ENCODE data around the gene CDH4.
"Not testable (repeated sequence)": the region's sequence is repeated elsewhere in the genome, so short reads cannot be mapped to it uniquely, and the experiment has no call there.

The CDH4 gene

DNA sequence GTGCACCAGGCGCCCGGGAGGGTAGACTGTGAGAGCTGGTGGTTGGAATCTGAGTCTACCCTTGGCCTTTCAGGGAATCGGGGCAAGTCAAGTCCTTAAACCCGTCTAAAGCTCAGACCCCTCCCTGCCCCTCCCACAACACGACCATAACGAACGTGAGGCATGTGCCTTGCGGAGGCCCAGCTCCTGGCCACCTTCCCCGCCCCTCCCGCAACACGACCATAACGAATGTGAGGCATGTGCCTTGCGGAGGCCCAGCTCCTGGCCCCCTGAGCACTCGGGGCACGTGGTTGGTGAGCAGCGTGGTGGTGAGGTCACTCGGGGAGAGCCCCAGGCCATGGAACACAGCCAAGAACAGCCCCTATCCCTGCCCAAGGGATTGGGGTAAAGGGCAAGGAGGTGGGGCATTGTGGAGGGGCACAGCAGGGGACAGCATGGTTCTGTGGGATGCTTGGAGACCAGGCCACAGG is 681.5 kb downstream of the CDH4 start:
- DNase-seq = no peak

DNA sequence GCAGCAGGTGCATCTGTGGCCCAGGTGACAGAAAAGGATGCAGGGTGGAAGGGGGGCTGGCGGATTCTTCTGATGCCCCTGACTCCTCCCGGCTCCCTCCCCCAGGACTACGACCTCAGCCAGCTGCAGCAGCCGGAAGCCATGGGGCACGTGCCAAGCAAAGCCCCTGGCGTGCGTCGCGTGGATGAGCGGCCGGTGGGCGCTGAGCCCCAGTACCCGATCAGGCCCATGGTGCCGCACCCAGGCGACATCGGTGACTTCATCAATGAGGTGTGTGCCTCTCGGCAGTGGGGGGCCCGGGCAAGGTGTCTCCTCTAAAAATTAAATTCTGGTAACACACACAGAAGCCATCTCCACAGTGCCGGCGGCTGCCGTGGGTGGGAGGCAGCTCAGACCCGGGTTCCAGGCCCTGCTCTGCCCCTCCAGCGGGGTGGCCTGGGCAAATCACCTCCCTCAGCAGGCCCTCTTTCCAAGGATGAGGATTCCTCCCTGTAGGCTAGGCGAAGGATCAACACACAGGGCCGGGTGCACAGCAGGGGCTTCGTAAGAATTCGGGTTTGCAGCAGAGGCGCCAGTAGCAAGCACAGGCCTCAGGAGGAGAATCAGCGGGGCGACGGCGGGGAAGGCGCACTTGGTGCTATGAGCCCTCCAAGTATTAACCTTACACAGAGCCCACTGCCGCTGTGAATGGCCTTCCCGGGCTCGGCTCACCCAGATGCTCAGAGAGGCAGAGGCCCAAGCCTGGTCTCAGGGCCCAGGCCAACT is 682.1 kb downstream of the CDH4 start:
- DNase-seq = no peak

DNA sequence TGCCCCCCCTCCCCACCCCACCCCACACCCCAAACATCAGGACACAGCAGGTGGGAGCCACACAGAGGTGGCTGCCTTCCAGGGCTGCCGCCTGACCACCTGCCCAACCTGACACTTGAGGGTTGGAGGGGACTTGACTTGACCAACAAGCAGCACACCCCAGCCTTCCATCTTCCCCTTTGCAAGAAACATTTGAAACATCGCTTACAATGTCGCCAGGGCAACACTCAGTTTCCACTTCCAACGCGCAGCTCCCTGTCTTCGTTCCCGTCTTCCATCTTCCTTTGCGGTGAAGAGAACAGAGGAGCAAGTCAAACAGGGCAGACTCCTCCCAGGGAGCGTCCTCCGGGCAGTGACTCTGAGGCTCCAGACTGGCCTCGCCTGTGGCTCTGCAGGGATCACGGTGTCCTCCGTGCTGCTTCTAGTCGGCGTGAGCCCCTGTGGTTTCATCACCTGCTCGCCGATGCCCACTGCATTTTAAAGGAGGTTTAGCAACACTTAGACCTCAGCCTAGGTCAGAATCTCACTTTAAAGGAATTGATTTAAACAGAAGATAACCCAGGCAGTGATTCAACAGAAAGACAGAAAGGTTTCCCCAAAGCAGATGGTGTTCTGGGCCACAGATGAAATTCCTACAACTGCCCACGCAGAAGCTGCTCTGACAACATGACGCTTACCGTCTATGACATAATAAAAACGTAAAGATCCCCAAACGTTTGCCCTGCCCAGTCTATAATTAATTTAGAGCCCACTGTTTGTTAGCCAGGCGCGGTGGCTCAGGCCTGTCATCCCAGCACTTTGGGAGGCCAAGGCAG is 682.9 kb downstream of the CDH4 start:
- no peak for DNase-seq

DNA sequence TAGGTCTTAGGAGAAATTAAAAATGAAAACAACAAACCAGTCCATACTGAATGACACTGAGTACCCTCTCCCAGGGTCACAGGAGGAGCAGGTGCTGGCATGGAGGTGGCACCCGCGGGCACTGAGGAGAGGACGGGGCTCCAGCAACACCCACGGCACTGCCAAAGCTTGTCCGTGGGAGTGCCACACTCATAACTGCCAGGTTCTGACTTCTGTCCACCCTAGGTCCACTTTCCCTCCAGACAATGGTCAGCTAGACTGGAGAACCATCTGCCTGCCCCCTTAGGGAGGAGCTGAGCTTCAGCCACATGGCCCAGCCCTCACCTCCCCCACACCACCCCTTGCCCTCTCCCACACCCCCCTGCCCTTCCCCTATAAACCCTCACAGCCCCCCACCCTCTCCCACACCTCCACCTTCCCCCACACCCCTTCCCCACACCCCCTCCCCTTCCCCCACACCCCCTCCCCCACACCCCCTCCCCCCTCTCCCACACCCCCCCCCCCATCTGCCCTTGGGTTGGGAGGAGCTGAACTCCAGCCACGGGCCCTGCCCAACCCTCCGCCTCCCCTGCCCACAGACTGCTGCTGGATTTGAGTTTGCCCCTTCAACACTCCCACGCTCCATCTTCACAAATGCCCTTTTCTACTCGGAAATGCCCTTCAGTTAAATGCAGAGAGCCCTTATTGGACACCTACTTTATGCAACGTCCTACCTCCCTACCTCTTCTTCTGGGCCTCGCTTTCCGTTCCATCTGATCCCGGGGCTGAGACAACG is 684.1 kb downstream of the CDH4 start:
- DNase-seq = no peak

DNA sequence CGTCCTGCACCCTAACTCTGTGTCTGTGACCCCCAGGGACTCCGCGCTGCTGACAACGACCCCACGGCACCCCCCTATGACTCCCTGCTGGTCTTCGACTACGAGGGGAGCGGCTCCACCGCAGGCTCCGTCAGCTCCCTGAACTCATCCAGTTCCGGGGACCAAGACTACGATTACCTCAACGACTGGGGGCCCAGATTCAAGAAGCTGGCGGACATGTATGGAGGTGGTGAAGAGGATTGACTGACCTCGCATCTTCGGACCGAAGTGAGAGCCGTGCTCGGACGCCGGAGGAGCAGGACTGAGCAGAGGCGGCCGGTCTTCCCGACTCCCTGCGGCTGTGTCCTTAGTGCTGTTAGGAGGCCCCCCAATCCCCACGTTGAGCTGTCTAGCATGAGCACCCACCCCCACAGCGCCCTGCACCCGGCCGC is 684.7 kb downstream of the CDH4 start:
- DNase-seq = no peak

DNA sequence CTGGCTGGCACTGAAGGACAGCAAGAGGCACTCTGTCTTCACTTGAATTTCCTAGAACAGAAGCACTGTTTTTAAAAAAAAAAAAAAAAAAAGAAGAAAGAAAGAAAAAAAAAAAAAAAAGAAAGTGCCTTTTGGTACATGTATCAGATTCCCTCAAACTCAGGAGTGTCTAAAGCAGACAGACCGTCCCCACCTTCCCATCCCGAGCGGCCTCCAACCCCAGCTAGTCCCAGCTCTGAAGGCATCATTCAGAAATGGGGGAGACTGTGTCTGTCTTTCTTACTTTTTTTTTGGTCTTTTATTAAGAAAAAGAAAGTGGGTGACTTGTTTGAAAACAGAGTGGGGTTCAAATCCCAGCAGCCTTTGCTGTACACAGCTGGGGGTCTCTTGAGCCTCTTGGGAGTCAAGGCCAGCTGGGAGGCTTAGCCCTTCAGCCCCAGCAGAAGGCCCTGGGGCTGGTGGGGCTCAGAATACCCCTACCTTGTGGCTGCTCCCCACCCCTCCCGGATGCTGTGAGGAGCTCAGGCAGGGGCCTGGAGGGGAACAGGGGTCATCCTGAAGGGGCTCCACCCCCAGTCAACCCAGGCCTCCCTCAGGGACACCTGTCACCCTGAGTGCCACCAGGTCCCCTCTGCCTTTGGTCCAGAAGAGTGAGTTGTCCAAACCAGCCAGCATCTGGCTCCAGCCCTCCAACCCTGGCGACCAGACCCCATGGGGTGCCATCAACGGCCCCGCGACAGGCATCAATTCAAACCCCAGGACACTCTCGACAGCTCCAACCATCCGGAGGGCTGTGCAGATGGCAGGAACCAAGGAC is 685.3 kb downstream of the CDH4 start:
- no peak for DNase-seq

DNA sequence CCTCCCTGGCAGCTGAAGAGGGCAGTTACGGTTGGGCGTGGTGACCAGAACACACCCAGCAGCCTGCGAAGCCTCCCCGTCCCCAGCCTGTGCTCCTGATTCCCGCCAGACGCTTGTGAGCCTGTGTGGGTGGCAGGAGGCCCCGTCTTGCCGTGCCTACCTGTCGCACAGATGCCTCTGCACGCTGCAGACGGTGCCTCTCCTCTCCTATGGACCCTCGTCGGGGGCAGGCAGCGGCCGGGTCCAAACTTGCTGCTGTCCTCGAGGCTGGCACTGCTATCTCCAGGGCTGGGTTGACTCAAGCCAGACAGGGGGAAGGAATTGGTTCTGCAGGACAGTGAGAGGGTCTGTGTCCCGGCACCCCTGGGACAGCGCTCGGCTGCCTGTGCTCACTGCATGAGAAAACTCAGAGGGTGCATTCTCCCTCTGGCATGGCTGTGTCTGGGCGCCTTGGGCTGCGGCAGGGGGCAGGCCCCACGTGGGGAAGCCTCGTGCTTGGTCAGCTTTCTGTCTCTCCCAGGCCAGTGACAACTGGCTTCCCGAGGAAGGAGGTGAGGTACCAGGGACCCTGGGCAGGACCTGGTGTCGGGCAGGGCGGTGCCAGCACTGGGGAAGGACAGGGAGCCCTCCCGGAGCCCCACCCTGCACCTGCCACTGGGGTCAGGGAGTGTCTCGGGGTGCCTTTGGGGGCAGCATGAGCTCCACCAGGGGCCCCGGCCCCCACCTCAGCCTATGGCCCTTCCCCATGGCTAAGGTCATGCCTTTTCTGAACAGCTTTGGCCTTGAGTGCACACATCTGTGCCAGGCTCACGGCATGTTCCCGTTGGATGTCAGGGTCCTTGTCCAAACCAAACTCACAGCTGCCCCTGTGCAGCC is 686.1 kb downstream of the CDH4 start:
- DNase-seq = no peak

DNA sequence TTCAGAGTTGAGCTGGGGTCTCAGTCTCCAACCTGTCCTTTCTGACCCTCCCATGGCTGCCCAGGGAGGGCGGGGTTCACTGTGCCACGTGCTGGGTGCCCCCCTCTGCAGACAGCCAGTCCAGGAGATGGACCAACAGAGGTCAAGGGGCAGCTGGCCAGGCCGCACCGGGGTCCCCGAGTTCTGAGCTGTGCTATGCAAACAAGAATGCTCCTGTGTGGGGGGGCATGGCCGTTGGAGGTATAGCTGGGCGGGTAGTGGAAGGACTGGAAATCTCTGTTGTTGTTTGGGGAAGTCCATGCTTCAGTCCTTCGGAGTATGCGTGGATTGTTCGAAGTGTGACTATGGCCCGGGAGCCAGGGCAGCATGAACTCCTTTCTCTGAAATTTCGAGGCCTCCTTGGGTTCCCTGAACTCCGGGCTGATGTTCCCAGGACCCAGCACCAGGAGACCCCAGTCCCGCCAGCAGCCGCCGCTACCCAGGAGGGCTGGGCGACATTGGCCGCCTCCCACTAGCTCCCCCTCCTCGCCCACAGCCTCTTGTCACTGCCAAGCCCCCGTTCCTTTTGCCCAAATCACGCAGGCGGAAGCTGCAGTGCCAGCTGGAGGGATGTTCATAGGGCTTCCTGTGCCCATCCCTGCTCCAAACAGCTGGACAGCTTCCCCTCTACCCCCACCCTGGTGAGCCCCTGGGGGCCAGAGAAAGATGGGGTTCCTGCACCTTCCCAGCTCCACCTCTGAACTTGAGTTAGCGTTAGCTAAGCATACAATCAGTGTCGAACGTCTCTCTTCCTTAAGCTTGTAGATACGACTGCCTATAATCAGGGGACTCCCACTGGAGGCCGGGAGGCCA is 687.0 kb downstream of the CDH4 start:
- DNase-seq = no peak

DNA sequence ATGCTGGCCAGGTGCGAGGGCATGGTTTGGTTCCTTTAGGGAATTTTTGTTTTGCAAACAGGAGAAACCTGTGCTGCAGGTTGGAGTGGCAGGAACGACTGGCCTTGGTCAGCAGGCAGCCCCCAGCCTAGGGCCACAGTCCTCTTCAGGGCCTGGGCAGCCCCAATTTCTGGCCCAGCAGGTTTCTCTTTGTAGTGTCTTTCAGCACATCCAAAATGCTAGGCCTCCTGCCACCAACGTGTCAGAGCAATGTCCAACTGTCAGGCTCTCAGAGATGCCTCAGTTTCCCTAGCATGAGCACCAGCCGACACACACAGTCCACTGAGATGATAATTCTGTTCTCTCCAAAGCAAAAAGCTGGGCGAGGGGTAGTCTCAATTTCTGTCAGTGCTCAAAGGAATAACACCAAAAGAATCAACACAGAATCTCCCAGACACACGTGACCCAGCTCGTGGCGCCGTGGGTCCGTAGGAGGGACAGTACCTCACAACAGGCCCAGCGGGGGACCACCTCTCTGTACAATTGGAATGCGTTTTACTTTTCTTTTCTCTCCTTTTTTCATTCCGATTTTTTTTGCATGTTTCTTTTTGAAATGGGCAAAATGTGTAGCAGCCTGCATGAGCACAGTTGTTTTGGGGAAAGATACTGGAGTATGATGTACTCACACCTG is 687.8 kb downstream of the CDH4 start:
- no peak for DNase-seq

DNA sequence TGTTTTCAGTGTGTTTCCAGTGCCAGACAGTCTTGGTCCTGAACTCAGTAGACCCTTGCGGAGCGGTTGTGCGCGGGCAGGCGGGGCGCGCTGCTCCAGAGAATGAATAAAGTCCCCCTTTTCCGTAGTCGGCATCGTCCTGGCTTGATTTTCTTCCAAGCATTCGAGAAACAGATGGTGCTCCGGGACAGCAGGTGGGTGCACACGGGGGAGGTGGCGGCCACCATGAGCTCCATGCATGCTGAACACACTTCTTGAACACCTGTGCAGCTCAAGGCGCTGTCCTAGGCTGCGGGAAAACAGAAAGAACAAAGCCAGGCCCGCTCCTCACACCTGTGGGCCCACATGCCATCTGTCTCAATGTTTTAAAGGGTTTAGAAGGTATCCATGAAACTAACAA is 688.4 kb downstream of the CDH4 start:
- no peak for DNase-seq

DNA sequence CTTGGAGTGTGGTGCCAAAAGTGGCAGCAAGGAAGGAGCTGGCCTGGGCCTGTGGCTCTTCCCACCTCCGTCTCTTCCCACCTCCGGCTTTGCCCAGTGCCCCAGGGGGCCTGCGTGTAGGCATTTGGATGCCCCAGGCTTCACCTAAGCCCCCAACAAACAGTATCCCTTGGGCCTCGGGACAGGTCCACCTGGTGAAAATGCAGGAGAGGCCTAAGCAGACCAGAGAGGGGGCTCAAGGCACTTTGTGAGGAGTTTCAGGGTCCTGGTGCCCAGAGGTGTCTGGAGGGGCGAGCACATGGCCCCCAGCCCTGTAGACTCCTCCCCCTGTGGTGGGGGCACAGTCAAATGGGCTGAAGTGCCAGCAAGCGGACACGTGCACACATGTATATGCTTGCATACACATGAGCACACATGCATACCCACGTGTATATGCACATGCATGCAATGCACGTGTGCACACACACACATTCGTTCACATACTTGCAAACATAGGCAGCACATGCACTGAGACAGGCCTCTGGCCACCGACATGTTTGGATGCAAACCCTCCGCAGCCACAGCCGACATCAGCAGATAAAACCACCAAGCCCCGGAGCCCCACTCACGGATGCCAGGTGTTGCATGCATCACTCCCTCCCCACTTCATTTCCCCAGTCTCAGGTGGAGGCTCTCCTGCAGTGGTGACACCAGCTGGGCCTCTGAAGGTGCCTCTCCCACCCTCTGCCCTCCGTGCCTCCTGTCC is 689.1 kb downstream of the CDH4 start:
- DNase-seq = no peak

DNA sequence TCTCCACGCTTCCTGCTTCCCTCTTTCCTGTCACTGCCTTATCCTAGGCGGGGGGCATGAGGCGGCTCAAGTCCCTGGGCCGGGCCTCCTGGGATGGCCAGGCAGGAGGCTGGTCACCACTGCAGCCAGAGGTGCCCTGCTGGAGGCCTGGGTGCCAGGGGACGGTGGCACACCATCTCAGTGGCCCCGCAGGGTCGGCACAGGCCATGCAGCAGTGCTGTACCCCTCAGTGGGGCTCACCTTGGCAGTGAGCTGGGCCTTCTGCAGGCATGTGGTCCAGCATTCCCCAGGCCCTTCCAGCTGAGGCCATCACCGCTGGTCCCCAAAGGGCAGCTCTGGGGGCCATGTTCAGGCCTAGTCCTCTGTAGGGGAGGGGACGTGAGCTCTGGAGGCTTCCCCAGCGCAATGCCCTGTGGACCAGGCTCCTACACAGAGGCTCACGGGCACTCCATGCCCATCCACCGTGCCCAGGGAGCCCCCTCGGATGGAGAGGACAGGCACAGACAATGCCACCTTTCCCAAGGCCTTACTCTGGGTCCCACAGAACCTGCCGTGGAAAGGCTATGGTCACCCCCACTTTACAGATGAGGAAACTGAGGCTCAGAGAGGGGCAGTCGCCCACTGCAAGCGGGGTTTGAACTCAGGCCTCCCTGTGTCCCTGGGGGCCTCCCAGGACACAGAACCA is 689.8 kb downstream of the CDH4 start:
- no peak for DNase-seq

DNA sequence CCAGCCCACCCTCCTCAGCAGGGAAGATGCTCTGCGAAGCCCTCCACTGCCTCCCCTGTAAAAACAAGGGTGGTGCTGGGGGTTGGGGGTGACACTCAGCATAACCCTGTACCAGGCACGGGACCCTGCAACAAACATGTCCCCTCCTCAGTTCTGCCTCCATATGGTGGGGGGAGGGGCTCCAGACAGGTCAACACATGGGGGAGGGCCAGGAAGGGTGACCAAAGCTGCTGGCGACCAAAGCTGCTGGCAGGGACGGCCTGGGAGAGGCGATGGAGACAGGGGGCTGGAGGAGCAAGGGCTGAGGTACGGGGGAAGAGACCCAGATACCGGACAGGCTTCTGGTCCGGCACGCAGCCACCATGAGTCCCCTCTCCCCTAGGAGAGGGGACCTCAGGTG is 690.5 kb downstream of the CDH4 start:
- DNase-seq = no peak

DNA sequence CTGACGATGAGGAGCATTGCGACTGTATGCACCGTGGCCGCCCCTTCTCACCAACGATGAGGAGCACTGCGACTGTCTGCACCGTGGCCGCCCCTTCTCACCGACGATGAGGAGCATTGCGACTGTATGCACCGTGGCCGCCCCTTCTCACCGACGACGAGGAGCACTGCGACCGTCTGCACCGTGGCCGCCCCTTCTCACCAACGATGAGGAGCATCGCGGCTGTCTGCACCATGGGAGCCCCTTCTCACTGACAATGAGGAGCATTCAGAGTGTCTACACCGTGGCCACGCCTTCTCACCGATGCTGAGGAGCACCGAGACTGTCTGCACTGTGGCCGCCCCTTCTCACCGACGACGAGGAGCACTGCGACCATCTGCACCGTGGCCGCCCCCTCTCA is 692.9 kb downstream of the CDH4 start:
- not testable (repeated sequence) for DNase-seq

DNA sequence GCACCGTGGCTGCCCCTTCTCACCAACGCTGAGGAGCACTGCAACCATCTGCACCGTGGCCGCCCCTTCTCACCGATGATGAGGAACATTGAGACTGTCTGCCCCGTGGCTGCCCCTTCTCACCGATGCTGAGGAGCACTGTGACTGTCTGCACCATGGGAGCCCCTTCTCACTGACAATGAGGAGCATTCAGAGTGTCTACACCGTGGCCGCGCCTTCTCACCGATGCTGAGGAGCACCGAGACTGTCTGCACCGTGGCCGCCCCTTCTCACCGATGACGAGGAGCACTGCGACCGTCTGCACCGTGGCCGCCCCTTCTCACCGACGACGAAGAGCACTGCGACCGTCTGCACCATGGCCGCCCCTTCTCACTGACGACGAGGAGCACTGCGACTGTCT is 693.4 kb downstream of the CDH4 start:
- DNase-seq = not testable (repeated sequence)

DNA sequence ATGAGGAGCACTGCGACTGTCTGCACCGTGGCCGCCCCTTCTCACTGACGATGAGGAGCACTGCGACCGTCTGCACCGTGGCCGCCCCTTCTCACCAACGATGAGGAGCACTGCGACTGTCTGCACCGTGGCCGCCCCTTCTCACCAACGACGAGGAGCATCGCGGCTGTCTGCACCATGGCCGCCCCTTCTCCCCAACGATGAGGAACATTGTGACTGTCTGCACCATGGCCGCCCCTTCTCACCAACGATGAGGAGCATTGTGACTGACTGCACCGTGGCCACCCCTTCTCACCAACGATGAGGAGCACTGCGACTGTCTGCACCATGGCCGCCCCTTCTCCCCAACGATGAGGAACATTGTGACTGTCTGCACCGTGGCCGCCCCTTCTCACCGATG is 696.0 kb downstream of the CDH4 start:
- not testable (repeated sequence) for DNase-seq

DNA sequence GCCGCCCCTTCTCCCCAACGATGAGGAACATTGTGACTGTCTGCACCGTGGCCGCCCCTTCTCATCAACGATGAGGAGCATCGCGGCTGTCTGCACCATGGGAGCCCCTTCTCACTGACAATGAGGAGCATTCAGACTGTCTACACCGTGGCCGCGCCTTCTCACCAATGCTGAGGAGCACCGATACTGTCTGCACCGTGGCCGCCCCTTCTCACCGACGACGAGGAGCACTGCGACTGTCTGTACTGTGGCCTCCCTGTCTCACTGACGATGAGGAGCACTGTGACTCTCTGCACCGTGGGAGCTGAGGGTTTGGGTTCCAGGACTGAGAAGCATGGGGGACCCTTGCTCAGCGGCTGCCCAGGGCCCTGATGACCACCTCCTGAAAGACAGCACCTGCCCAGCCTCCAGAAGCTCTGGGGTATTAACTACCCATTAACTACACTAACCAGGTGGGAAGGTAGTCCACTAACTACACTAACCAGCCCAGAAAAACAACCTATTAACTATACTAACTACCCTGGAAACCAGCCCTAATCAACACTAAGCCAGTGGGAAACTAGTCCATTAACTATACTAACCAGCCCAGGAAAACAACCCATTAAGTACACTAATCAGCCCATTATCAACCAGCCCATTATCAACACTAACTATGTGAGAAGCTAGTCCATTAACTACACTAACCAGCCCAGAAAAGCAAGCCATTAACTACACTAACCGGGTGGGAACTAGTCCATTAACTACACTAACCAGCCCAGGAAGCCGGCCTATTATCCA is 696.7 kb downstream of the CDH4 start:
- DNase-seq = no peak

DNA sequence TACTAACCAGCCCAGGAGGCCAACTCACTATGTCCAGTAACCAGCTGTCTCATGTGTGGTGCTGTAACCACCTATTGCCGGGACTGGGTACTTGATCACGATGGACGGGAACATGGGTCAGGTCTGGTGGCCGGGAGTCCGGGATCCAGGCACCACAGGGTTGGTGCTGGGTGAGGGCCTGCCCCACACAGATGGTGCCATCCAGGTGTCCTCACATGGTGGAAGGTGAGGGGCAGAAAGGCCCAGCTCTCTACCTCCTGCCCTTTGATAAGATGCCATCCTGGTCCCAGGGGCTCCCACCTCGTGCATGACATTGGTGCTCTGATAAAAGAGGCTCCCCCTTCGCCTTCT is 697.3 kb downstream of the CDH4 start:
- no peak for DNase-seq

Measured in NCI-H2107 (cell line).